NCI-H1105 treated with DMSO at 0.1 percent for 48 hours (cell line): ENCODE data around the gene BSG.
"Not testable (repeated sequence)": the region's sequence is repeated elsewhere in the genome, so short reads cannot be mapped to it uniquely, and the experiment has no call there.

Experiments used
- DNase-seq: peaks from one replicate; lab custom pipeline; 2025; lab: John Stamatoyannopoulos, UW

The BSG gene

DNA sequence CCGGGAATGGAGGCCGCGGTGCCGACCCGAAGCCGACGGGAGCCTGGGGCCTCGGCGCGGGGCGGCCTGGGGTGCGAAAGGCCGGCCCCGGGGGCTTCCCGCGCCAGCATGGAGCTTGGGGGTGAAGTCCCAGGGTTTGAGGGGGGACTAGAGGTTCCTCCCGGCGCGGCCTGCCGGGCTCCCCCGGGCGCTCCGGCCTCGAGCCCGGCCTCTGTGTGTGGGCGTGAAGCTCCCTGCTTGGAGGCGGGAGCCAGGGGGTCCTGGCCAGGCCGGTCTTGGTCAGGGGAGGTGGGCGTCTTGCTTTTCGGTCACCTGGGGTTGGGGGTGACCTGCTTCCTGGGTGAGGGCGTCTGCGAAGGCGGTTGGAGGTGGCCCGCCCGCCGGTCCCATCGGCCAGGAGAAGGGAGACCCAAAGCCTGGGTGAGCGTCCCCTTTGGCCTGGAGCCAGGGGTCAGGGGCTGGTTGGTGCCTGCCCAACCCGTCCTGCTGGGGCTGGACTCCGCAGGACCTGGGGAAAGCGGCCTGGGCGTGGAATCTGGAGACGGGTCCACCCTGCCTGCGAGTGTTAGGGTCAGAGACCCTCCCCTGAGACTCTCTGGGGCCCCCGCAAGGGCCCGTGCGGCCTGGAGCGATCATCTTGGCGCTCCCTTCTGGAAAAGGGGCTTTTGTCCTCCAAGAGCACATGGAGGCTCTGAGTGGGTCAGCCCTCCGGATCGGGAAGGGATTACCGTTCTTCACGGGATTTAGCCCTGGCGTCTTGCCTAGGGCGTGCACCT is 535 bp downstream of the BSG start:
- peak; percentile 27 for DNase-seq

DNA sequence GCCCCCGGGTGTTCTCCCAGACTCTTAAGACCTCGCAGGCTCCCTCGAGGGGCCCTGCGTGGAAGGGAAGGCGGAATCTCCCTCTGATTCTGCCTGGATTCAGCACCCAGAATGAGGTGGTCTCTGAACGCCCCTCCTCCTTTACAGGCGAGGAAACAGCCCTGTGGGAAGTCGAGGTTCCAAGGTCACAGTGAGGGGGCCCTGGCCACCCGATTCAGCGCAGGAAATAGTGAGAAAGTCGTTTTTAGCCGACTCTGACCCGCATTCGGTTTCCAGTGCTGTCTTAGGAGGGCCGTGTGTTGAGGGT is 1.1 kb downstream of the BSG start:
- no peak for DNase-seq

DNA sequence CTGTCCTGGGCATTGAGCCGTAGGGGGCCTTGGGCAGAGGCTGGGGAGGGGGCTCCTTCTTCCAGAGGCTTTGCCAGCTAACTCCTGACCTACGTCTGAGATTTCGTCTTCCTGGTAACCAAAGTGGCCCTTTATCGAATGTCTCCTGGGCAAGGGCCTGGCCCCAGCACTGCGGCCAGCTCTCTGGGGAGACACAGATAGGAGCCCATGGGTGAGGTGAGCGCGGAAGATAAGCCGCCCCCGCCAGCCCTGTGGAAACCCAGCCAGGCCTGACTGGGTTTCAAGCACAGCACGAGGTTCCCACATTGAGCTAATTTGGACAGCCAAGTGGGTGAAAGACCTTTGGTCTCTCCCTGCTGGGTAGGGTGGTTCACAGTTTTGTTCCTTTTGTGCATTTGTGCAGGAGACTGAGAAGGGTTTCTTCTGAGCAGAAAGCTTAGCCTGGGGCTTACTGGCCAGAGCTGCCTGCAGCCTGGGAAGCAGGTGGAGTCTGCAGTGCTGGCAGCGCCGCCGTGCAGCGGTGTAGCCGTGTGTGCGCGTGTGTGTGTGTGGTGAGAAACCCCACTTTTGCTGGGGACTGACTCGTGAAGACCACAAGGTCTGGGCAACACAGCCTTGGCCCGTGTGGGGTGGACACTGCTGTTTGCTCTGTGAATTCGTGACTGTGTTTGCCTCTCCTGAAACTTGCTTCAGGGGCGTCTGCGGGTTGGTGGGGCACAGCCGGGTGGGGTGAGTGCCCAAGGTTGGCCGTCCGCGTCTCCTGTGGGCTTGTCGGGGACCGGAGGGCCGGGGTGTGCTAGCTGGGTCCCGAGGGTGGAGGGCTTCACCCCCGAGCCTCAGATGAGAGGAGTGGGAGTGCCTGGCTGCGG is 2.5 kb downstream of the BSG start:
- no peak for DNase-seq

DNA sequence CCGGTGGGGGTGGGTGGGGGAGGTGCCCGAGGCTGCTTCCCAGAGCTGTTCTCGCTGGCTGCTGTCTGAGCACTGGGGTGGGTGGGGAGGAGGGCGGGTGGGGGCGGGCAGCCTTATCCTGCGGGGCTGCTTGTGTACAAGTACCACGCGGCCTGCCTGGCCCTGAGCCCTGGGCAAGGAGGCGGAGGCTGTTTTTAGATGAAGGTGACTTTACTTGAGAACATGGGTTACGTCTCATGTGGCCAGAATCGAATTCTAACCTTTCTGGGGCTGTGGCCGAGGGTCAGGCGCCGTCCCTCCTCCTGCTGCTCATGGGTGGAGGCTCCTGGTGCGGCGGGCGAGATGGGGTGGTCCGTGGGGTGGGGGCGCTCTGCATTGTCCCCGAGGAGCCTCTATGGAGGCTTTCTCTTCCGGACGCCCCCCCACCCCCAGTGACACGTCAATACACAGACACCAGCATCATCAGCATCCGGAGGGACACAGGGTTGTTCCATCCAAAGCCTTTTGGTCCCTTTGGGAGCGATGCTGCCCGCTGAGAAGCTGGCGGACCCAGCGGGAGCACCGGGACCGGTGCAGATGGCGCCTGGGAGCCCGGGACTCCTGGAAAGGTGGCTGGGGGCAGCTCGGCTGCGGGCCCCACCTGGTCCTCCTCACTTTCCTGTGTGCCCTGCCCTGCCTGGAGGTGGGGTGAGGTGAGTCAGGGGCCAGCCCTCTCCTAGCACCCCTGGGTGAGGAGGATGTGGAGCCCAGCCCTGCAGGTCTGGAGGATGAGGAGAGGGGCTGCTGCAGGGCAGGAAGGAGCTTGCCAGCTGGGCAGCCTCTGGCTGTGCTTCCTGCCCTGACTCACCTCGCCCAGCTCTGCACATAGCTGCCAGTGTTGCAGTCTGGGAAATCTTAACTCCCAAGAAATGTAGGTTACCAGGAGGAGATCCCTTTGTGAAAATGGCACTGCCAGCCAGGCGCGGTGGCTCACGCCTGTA is 3.4 kb downstream of the BSG start:
- no peak for DNase-seq

DNA sequence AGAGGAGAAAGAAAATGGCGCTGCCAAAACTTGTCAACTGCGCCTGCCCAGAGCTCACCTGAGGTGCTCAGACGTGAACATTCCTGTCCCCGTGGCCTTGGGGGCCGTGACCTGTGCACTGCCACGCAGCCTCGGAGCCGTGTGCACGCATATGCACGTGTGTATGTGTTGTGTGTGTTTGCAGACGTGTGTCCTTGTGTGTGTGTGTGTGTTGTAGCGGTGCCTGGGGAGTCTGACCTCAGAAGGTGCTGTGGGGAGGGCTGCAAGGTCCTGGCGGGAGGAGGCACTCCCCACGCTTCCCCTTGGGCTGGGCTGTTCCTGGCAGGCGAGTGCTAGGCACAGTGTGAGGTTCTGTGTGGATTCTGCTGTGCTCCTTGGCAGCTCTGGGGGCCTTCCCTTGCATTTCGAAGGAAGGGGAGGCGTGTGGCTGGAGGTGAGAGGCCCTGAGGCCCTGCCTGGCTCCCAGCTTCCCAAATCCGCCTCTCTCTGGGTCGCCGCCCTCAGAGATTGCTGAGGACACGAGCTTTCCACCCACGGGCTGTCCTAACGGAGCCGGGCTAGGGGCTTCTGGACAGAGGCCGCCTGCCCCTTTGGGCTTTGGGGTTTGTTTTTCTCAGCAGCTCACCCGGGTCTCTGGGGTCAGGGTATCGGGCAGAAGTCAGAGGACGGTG is 4.5 kb downstream of the BSG start:
- no peak for DNase-seq

DNA sequence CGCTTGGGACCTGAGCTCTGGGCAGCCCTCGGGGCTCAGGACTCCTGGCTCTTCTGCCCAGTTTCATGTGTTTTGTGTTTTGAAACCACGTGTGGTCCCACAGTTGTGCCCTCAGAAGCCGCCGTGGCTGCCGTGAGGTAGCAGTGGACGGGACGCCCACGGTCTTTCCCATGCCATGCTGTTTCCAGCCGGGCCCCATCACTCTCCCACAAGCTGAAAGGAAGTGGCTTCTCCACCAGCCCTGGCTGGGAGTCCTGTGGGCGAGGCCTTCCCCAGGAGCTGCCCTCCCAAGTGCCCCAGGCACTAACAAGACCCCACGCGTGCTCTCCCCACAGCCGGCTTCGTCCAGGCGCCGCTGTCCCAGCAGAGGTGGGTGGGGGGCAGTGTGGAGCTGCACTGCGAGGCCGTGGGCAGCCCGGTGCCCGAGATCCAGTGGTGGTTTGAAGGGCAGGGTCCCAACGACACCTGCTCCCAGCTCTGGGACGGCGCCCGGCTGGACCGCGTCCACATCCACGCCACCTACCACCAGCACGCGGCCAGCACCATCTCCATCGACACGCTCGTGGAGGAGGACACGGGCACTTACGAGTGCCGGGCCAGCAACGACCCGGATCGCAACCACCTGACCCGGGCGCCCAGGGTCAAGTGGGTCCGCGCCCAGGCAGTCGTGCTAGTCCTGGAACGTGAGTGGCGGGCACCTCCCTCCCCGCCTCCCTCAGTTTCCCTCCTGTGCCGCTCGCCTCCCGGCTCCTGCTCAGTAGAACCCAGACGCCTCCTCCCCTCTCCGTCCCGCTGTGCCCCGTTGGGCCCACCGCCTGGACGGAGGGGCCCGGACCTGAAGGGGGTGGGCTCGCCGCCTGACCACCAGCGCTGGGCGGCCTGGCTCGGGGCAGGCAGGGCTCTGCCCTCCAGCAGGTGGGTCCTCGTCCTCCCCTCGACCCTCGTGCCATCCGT is 5.3 kb downstream of the BSG start:
- no peak for DNase-seq

DNA sequence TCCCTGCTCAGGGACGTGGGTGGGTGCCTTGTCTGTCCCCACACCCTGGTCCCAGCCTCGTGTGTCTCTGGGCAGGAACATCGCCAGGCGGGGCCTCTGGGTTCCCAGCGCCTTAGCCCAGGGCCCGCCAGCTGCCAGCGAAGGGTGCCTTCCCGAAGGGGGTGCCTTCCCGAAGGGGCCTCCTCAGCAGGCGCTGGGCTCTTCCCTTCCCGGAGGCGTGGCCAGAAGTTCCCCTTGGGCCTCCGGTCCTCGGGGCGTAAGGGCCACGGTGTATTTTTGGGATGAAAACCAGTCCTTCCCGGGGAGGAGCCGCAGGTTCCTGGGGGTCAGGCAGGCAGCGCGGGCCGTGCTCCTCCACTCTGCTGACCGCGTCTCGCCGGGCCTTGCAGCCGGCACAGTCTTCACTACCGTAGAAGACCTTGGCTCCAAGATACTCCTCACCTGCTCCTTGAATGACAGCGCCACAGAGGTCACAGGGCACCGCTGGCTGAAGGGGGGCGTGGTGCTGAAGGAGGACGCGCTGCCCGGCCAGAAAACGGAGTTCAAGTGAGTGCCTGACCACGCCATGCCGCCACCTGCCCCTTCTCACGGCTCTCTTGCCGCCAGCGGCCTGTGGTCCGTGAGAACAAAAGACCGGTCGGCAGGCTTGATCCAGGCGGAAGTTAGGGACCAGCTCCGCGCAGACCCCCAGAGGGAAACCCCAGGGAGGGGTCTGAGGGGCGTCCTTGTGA is 6.9 kb downstream of the BSG start:
- DNase-seq = no peak

DNA sequence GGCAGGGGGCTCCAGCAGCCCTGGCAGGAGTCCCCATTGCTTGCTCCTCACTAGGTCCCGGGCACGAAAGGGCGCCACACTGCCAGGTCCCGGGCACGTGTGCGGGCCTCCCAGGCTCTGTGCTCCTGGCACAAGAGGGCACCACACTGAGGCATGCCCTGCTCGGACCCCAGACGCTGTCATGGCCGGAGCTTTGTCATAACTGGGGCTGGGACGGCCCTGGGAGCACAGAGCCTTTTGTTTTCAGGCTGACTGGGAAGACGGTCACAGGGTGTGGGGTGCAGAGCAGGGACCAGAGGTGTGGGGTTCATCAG is 7.4 kb downstream of the BSG start:
- no peak for DNase-seq

DNA sequence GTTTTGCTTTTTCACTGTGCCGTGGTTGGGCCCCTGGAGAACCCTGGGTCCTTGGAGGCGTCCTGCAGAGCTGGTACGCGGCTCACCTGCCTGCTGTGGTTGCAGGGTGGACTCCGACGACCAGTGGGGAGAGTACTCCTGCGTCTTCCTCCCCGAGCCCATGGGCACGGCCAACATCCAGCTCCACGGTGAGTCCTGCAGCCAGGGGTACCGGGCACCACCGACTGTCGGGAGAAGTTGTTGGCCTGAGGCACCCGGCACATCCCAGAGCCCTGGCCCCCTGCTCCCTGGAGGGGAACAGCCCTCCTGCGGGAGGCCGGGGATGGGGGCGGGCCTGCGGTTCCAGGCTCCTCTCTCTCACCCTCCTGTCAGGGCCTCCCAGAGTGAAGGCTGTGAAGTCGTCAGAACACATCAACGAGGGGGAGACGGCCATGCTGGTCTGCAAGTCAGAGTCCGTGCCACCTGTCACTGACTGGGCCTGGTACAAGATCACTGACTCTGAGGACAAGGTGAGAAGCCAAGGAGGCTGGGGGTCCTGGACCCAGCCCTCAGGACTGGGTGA is 8.0 kb downstream of the BSG start:
- DNase-seq = no peak

DNA sequence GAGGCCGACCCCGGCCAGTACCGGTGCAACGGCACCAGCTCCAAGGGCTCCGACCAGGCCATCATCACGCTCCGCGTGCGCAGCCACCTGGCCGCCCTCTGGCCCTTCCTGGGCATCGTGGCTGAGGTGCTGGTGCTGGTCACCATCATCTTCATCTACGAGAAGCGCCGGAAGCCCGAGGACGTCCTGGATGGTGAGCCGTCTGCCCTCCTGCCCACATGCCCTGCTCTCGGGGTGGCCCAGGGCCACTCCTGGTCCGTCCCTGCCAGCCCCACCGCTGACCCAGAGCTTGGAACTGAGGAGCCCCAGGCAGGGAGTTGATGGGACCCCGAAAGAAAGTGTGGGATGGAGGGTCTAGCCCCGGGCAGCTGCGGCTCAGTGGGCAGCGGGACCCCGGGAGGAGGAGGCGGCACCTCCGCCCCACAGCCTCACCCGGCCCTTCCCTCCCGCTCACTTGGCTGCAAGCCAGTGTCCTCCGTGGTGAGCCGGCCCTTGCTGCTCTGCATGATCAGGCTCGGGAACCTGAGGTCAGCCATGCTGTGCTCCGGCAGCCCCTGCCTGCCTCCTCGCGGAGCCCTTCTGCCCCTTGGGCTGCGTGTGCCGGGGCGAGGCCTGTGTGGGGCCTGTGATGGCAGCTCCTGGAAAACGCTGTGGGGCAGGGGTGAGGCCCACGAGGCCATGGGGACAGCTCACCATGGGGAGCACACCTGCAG is 9.2 kb downstream of the BSG start:
- no peak for DNase-seq

DNA sequence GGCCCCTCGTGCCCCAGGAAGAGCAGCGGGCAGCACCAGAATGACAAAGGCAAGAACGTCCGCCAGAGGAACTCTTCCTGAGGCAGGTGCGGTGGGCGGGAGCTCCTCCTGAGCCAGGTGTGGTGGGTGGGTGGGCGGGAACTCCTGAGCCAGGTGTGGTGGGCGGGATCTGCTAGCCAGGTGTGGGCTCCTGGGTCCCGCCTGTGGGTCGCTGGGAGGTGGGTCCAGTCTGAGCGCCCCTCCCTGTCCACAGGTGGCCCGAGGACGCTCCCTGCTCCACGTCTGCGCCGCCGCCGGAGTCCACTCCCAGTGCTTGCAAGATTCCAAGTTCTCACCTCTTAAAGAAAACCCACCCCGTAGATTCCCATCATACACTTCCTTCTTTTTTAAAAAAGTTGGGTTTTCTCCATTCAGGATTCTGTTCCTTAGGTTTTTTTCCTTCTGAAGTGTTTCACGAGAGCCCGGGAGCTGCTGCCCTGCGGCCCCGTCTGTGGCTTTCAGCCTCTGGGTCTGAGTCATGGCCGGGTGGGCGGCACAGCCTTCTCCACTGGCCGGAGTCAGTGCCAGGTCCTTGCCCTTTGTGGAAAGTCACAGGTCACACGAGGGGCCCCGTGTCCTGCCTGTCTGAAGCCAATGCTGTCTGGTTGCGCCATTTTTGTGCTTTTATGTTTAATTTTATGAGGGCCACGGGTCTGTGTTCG is 10.3 kb downstream of the BSG start:
- no peak for DNase-seq

DNA sequence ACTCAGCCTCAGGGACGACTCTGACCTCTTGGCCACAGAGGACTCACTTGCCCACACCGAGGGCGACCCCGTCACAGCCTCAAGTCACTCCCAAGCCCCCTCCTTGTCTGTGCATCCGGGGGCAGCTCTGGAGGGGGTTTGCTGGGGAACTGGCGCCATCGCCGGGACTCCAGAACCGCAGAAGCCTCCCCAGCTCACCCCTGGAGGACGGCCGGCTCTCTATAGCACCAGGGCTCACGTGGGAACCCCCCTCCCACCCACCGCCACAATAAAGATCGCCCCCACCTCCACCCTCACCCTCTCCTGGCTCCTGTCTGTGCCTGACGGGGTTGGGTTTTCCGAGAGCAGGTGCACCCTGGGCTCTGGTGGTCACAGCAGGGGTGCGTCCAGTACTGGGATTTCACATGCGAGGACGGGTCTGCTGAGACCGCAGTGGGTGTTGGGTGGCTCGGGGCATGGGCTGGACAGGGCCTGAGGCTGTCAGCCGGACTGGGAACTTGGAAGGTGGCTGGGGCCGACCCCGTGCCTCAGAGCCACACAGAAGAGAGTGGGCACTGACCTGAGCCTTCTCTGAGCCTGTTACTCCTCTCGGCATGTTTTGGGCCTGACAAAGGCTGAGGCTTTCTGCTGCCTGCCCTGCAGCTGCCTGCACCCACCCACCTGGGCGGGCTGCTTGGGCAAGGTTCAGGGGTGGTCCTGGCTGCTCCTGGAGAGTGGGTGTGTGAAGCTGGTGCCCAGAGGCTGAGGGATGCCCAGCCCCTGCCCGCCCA is 11.0 kb downstream of the BSG start:
- DNase-seq = no peak

DNA sequence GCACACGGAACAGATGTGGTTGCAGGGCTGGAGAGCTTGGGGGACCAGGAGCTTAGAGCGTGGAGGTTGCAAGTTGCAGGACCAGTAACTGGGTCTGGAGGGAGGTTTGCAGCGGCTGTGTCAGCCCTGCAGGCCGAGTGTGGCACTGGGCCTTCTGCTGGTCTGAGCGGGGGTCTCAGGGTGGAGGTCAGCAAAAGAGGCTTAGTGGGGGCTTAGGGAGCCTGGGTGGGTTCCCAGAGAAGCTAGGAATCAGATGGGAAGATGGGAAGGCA is 11.5 kb downstream of the BSG start:
- no peak for DNase-seq

DNA sequence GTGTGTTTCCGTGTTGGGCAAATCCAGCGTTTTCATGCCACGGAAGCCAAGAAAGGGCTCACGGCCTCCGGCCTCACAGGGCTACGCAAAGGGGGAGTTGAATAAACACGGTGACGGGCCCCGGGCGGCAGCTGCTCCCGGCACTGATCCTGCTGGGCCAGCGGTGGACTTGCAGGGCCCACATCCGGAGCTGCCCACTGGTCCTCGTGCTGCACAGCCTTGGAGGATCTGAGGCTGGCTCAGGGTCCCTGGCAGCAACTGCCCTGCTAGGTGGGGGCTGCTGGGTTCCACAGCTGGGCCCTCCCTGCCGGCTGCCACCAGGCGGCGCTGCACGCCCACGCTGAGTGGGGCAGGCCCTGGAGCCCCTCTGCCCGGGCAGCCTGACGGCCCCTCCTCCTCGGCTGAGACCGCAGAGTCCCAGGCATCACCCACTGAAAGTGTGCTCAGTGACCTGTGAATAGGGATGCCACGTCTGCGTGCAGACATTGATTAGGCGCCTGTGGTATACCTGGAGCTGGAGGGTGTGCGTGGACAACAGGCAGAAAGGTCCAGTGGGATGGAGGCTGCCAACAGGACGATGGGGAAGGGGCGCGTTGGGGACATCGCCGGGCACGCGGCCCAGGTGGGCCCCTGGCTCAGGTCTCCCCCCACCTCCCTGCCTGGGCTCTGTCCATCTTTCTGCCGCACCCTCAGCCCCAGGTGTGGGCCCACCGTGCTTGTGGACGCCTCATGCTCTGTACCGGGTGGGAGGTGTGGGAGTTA is 12.0 kb downstream of the BSG start:
- DNase-seq = peak; percentile 39

DNA sequence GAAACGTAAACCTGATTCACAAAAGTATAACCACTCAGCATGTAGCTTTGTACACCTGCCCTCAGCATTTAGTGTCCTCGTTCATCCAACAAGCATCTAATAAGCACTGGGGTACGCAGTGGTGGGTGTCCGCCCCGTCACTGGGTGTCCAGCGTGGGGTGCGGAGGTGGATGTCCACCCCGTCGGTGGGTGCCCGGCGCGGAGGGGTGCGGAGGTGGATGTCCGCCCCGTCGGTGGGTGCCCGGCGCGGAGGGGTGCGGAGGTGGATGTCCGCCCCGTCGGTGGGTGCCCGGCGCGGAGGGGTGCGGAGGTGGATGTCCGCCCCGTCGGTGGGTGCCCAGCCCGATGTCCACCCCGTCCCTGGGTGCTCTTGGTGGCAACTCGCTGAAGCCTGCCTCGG is 12.8 kb downstream of the BSG start:
- DNase-seq = not testable (repeated sequence)

DNA sequence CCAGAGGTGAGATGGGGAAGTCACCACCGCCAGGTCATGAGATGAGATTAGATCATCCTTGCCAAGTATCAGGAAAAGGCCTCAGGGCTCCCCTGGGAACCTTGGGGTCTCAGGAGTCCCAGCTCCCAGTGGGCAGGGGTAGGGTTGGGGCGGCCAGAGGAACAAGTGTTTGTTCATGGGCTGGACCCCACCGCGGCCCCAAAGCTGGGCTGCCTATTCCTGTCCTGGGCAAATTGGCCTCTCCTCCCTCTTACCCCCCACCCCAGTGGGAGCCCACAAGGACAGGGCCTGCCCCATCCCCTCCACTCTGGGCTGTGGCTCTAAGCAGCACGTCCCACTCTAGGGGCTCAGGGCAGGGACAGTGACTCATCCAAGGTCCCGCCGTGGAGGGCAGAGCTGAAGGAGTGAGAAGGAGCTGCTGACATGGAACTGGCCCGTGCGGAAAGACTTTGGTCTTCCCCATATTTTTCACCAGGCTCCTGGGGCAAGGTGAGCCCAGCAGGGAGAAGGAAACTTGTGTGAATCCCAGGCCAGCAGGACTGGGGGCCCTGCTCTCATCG is 13.2 kb downstream of the BSG start:
- DNase-seq = no peak
